ENCODE data around the gene RNF126.

The RNF126 gene

GRCh38 chr19:620166-620862, 42.7 kb downstream of the RNF126 start:
- TF ChIP-seq EZH2 (IDR thresholded peaks at IDR 0.05; ENCODE audit: borderline replicate concordance, low read depth, low read length, severe bottlenecking), result no peak
- no peak for TF ChIP-seq CTCF (IDR thresholded peaks at IDR 0.05; ENCODE audit: borderline replicate concordance, extremely low read depth, low read length, poor library complexity, severe bottlenecking)
- Histone ChIP-seq H2AFZ (ENCODE audit: low read depth, low read length) (no peak overlapping the region), H3K27me3 (ENCODE audit: insufficient read depth, low read length, poor library complexity) (no peaks in the 10 kb centered on the region), H3K4me3 (ENCODE audit: low read depth in 1 of 2, low read length in 2 of 2) (no peak overlapping the region), H3K9ac (ENCODE audit: low read depth, low read length) (no peak overlapping the region), H3K27ac (ENCODE audit: low read length) (no peak overlapping the region), H4K20me1 (ENCODE audit: insufficient read depth, low read length) (peaks cover 15% of the 10 kb centered on the region), H3K79me2 (ENCODE audit: insufficient read depth, low read length) (no peaks in the 10 kb centered on the region; the same call in 1 of the 2 replicates), H3K4me2 (ENCODE audit: insufficient read depth, low read length) (no peak overlapping the region), H3K36me3 (ENCODE audit: insufficient read depth, low read length) (peaks cover 80% of the 10 kb centered on the region), H3K9me3 (ENCODE audit: insufficient read depth, low read length, severe bottlenecking) (no peaks in the 10 kb centered on the region), H3K4me1 (ENCODE audit: insufficient read depth, low read length) (no peaks in the 10 kb centered on the region)
- DNase-seq, result no peak
- no peak for ATAC-seq (ENCODE audit: insufficient read depth, low read depth)

- no peaks in the 10 kb centered on the region for H3K4me1 ChIP-seq (ENCODE audit: insufficient read depth, low read length)
- H3K79me2 ChIP-seq (ENCODE audit: insufficient read depth, low read length), result no peaks in the 10 kb centered on the region
- no peak overlapping the region for H3K27ac ChIP-seq (ENCODE audit: low read length)
- no peak overlapping the region for H3K4me3 ChIP-seq (ENCODE audit: low read depth in 1 of 2, low read length in 2 of 2)
- peaks cover 11% of the 10 kb centered on the region; the same call in 1 of the 2 replicates for H4K20me1 ChIP-seq (ENCODE audit: insufficient read depth, low read length)
- no peak overlapping the region for H2AFZ ChIP-seq (ENCODE audit: low read depth, low read length)
- no peaks in the 10 kb centered on the region for H3K9me3 ChIP-seq (ENCODE audit: insufficient read depth, low read length, severe bottlenecking)
- no peak overlapping the region for H3K9ac ChIP-seq (ENCODE audit: low read depth, low read length)
- H3K36me3 ChIP-seq (ENCODE audit: insufficient read depth, low read length), result peaks cover 77% of the 10 kb centered on the region
- ATAC-seq (ENCODE audit: insufficient read depth, low read depth) (no peak), DNase-seq (no peak)
- no peak overlapping the region for H3K4me2 ChIP-seq (ENCODE audit: insufficient read depth, low read length)
- H3K27me3 ChIP-seq (ENCODE audit: insufficient read depth, low read length, poor library complexity), result no peaks in the 10 kb centered on the region
- TF ChIP-seq CTCF (IDR thresholded peaks at IDR 0.05; ENCODE audit: borderline replicate concordance, extremely low read depth, low read length, poor library complexity, severe bottlenecking), result no peak
- no peak for TF ChIP-seq EZH2 (IDR thresholded peaks at IDR 0.05; ENCODE audit: borderline replicate concordance, low read depth, low read length, severe bottlenecking)
Measured at GRCh38 chr19:619286-620002, 43.6 kb downstream of the RNF126 start.

GRCh38 chr19:618674-619285, 44.2 kb downstream of the RNF126 start:
- TF ChIP-seq EZH2 (IDR thresholded peaks at IDR 0.05; ENCODE audit: borderline replicate concordance, low read depth, low read length, severe bottlenecking) (no peak), CTCF (IDR thresholded peaks at IDR 0.05; ENCODE audit: borderline replicate concordance, extremely low read depth, low read length, poor library complexity, severe bottlenecking) (no peak)
- Histone ChIP-seq H3K27me3 (ENCODE audit: insufficient read depth, low read length, poor library complexity) (no peaks in the 10 kb centered on the region), H3K27ac (ENCODE audit: low read length) (no peak overlapping the region), H3K79me2 (ENCODE audit: insufficient read depth, low read length) (no peaks in the 10 kb centered on the region), H4K20me1 (ENCODE audit: insufficient read depth, low read length) (peaks cover 8% of the 10 kb centered on the region; the same call in 1 of the 2 replicates), H3K36me3 (ENCODE audit: insufficient read depth, low read length) (peaks cover 76% of the 10 kb centered on the region), H3K9me3 (ENCODE audit: insufficient read depth, low read length, severe bottlenecking) (no peaks in the 10 kb centered on the region), H3K4me1 (ENCODE audit: insufficient read depth, low read length) (no peaks in the 10 kb centered on the region), H2AFZ (ENCODE audit: low read depth, low read length) (no peak overlapping the region), H3K4me2 (ENCODE audit: insufficient read depth, low read length) (no peak overlapping the region), H3K4me3 (ENCODE audit: low read depth in 1 of 2, low read length in 2 of 2) (no peak overlapping the region), H3K9ac (ENCODE audit: low read depth, low read length) (no peak overlapping the region)
- ATAC-seq (ENCODE audit: insufficient read depth, low read depth), result no peak
- no peak for DNase-seq
